ENCODE measurements around the gene NHEJ1.

DNA sequence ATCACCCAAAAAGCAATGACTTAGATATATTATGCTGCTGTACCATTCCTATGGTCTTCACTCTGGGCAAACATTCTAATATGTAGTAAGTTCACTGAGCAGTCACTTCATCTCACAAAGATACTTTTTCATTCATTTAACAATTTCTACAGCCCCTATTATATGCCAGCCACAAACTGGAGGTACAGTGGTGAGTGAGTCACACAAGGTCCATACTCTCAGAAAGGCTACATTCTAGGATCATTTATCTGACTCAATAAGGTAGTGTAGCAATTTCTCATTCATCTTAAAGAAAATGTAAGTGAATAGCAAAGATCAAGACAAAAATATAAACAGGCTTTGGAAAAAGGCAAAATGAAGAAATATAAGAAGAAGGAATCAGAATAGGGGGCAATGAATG, 40.5 kb downstream of the NHEJ1 start:
- TF ChIP-seq EZH2 (IDR thresholded peaks at IDR 0.05) (no peak), POLR2AphosphoS5 (IDR thresholded peaks at IDR 0.05; ENCODE audit: borderline replicate concordance, low read depth, low read length) (no peak)

Data from SK-N-MC (cell line).